Hepatocyte (in vitro differentiated cells): Measurements from ENCODE around the gene LDLRAD4.

Experiments used
- CTCF ChIP-seq: fragments of 200-600 bp; sonication (generic); IDR thresholded peaks from 2 replicates; pipeline ENCODE4 v1.5.1; 2016; ENCODE audit warnings: antibody characterized with exemption, mild to moderate bottlenecking; ENCODE audit not compliant: poor library complexity
- EZH2 ChIP-seq: fragments of 200-600 bp; sonication (generic); IDR thresholded peaks from 2 replicates; pipeline ENCODE4 v1.6.1; 2016; ENCODE audit warnings: antibody characterized with exemption, mild to moderate bottlenecking, borderline replicate concordance
- EZH2phosphoT487 ChIP-seq: fragments of 200-600 bp; sonication (generic); IDR thresholded peaks from one replicate; pipeline ENCODE4 v1.6.1; 2018; ENCODE audit warnings: antibody characterized with exemption, mild to moderate bottlenecking, low read depth, moderate library complexity; ENCODE audit not compliant: unreplicated experiment, severe bottlenecking

GRCh38 chr18:13448335-13448795 is 229.8 kb downstream of the LDLRAD4 start:
- TF ChIP-seq EZH2phosphoT487 (no peak), CTCF (no peak), EZH2 (no peak)
